HG02623 (cell line): ENCODE results near the gene LMO2.
"Not testable (repeated sequence)": the region's sequence is repeated elsewhere in the genome, so short reads cannot be mapped to it uniquely, and the experiment has no call there.

Experiments
- ATAC-seq: cut with Tn5 transposase; IDR thresholded peaks from one replicate; pipeline ENCODE4 v1.9.1; 2021; ENCODE audit warnings: moderate library complexity; ENCODE audit not compliant: unreplicated experiment

LMO2 gene

GRCh38 chr11:33891714-33892327 lies at the start of gene LMO2:
TSS of gene LMO2 (minus strand) at chr11:33892076. CDS start at chr11:33869716, 22,360 bp downstream.
- ATAC-seq = no peak

DNA sequence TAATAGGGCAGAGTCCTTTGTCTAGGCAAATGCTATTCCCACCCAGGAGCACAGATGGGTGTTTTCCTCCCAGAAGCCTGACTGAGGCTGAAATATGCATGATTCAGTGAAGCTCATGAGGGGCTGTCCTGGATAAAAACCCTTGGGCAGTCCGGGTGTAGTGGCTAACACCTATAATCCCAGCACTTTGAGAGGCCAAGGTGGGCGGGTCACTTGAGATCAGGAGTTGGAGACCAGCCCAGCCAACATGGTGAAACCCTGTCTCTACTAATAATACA lies 48.6 kb upstream of the LMO2 start:
- ATAC-seq = no peak

GRCh38 chr11:33936725-33937604 lies 45.1 kb upstream of the LMO2 start:
- no peak for ATAC-seq

DNA sequence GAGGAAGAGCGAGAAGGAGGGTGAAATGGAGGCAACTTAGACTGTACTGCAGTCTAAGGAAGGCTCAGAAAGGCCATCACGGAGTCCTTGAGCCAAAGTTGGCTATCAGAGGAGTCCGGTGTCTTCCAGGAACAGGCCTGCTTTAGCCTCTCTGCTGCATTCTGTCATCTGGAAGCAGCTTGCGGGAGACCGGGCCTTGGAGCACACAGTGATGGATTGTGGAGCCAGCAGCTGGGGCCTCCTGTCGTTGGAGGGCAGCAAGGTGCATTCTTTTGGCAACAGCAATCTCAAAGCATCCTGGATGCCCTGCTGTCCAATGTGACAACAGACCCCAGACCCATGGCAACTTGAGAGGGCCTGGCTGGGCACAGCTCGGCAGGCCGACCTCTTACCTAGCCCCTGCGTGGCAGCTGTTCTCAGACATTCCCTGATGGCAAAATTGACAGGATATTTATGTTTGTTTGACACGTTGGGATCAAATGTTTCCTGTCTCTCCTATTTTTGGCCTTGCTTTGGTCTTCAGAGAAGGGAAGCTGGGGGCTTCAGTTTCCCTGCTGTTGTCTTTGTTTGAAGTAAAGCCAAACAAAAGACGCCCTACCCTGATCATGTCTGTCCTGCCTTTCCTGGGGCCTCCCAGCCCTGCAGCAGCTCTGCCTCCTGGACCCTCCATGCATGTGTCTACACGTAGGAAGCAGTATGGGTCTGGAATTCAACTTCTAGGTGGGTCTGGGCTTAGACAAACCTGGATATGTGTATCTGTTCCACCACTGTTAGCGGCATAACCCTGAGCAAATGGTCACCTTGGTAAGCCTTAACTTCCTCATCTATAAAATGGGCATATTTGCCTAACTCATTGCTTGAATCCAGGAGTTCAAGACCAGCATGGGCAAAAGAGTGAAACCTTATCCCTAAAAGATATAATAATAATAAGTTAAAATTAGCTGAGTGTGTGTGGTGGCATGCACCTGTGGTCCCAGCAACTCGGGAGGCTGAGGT lies 43.9 kb upstream of the LMO2 start:
- no peak for ATAC-seq

GRCh38 chr11:33935005-33935404 lies 43.1 kb upstream of the LMO2 start:
- no peak for ATAC-seq

- ATAC-seq = no peak
Measured at GRCh38 chr11:33934450-33934849, 42.6 kb upstream of the LMO2 start.

GRCh38 chr11:33933602-33934001 lies 41.7 kb upstream of the LMO2 start:
- ATAC-seq = no peak

GRCh38 chr11:33932721-33933120 lies 40.8 kb upstream of the LMO2 start:
- ATAC-seq = no peak

- not testable (repeated sequence) for ATAC-seq
Measured at GRCh38 chr11:33931739-33932366, 40.0 kb upstream of the LMO2 start.

DNA sequence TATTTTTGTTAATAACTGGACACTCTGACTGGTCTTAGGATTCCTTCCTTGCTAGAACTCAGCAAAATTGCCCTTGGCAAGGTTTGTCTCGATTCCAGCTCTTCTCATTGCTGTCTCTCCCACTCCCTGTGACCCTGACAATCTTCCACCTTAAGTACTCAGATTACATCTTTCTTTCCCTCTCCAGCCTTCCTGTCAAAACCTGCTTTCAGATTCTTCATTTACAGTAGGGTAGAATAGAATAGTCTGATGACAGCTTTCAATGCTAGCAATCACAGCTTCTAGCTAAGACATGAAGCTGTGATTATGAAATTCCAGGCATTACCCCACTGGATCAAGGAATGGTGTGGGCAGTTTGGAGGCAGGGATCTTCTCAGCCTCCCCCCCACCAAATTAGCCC lies 39.2 kb upstream of the LMO2 start:
- no peak for ATAC-seq

DNA sequence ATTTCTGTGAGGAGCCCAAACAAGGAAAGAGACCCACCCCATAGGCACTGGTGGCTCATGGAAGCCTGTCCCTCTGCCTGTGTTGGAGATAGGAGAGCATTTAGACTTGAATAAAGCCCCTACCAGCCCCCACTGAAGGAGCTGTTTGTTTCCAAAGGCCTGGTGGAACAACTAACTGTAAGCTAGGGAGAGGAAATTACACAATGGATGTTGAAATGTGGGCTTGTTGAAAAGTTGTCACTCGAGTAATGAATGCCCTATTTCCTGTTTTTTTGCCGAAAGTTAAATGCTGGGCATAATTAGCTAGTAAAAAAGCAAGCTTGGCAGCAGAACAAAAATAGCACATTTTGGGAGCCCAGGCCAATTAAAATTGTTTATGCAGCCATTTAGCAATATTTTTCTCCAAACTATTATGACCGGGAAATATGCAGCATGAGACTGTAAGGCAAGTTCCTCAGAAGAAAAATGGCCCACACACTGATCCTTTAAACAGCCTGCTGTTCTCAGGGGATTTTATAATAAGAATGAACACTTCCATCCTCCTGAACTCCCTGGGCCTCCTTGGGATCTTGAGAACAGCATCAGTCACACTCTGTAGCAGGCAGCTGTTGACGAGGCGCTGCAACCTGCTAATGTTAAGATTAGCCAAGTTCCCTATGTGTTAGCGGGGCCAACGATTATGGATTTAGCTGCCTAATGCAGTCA lies 38.6 kb upstream of the LMO2 start:
- ATAC-seq = no peak

DNA sequence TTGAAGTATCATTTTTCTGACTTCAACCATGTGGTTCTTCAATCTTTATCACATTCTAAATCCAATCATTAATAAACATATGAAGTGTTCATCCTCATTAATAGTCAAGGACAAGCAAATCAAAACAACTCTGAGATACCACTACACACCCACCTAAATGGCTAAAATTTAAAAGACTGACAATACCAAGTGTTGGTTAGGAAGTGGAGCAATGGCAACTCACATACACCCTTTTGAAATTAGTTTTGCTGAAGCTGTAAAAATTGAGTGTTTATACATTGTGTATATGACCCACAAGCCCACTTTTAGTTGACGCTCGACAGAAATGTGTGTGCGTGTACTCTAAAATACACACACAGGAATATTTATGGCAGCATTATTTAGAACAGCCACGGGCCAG lies 36.7 kb upstream of the LMO2 start:
- no peak for ATAC-seq

DNA sequence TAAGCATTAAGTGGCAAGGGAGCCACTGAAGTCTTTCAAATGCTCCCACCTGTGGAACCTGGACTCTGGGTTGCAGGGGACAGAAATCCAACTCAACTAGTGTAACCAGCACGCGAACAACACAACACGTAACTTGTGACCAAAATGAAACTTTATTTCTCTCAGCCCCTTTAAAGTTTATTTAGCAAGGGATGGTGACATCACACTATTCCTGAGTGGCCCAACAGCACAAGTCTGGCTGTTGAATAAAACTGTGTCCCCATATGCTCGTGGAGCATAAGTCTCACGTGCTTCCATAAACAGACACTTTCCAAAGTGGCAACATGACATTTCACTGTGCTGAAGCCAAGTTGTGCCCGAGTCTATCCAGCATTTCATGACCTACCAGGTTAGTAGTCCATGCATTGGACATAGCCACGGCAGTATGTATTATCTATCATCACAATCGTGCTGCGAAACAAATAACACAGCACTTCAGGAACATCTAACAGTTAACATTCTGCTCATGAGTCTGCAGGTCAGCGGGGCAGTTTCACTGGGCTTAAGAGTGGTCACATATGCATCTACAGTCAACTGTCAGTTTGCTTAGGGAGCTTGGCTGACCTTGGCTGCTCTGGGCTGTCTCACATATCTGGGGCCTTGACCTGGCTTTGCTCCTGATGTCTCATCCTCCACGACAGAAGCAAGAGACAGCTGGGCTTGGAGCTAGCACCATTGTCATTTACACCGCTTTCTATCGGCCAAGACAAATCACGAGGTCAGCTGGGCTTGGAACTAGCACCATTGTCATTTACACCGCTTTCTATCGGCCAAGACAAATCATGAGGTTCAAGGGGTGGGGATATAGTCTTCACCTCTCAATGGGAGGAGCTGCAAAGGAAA lies 35.0 kb upstream of the LMO2 start:
- ATAC-seq = no peak

- ATAC-seq = no peak
Measured at GRCh38 chr11:33924341-33924740, 32.5 kb upstream of the LMO2 start.

GRCh38 chr11:33923626-33924025 lies 31.8 kb upstream of the LMO2 start:
- no peak for ATAC-seq

DNA sequence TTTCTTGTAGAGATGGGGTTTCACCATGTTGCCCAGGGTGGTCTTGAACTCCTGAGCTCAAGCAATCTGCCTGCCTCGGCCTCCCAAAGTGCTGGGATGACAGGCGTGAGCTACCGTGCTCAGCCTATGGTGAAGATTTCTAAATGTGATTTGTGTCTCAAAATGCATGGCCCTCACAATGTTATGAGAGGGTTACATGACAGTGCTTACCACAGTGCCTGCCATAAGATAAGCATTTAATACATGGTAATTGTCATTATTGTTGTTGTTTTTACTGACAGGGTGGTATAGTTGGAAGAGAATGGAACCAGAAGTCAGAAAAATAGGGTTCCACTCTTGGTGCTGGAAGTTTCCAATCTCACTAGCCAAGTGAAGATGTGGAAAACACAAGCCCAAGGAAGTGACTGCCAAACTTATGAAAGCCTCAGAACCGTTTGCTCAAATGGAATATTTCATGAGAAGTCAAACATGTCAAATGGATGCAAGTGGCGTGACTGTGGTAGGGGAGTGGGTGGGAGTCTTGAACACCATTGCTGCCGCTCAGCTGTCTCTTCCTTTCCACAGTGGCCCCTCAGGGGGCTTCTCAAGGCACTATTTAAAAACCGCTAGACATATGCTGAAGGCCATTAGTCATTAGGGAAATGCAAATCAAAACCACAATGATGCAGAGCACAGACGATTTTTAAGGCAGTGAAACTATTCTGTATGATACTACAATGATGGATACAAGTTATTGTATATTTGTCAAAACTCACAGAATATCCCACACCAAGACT lies 29.1 kb upstream of the LMO2 start:
- peak; percentile 89 for ATAC-seq

DNA sequence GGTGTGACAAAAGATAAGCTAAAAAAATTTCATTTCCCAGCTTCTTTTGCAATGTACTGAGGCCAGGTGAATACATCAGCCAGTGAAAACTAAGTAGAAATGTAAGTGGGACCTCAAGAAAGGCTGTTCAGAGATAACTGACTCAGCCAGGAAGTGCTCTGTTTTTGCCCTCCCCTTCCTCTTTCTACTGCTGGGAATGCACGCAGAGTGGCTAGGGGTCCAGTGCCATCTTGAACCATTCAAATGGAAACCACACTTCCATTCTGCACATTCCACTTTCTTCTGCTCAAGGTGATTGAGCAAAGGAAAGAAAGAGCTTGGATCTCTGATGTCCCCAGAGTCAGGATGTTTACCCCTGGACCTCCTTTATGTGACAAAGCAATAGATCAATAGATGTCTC lies 27.8 kb upstream of the LMO2 start:
- no peak for ATAC-seq

- not testable (repeated sequence) for ATAC-seq
Measured at GRCh38 chr11:33917402-33917801, 25.5 kb upstream of the LMO2 start.

DNA sequence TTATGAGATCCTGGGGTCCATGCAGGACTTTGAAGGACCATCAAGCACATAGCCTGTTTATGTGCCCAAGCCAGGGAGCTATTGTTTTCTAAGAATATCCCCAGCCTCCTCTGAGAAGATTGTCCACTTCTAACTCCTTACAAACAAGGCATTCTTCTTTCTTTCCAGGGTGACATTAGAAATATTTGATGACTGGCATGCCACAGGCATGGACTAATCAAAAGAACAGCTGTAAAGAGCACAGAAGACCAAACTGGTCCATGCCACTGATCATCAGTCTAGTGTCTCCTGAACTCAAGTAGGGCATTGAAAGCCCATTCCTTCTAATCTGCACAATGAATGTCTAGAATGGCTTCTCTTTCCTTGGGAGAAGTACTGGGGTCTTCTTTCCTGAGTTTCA lies 24.9 kb upstream of the LMO2 start:
- no peak for ATAC-seq
